Ammon's horn (tissue), 1 donor: ENCODE data around the gene SLC13A5.
"Not testable (repeated sequence)": the region's sequence is repeated elsewhere in the genome, so short reads cannot be mapped to it uniquely, and the experiment has no call there.

Experiments used
- DNase-seq: peaks from one replicate; pipeline ENCODE4 v3.0.0-alpha.2; 2016; ENCODE audit warnings: low spot score

The SLC13A5 gene

DNA sequence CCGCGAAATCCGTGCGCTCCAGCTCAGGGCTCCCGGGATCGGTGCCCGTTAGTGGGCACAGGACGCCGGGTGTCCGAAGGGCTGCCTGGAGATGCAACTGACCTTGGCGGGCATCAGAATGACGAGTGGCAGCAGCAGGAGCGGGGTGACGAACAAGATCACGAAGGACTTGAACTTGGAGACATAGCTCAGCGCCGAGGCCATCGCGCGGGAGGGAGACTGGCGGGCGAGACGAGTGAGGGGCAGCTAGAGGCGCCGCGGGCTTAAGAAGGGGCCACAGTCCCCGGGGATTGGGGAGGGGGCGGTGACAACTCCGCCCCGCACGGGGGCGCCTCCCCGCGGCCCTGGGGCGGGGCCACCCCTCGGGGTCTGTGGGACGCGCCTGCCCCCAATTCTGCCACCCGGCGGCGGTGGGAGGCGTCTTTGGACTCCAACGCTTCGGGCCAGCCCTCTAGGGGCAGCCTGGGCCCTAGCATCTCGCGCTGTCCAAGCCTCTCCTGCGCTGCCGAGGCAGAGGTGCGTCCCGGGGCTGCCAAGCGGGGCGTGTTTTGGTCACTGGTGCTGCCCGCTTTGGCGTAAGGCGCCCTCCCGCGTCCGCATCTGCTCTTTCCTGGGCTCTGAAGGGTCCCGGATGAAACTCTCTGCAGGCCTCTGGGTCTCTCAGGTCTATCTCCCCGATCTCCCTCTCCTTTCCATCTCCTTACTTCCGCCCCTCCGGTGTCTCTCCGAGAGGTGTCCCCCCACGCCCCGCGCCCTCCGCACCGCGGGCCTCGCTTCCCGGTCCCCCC is at the start of gene SLC13A5:
SLC13A5 (minus strand) TSS at position 240 of the 788 bp plus-strand sequence; CDS start at position 204, 36 bp downstream.
- peak; percentile 24 for DNase-seq

DNA sequence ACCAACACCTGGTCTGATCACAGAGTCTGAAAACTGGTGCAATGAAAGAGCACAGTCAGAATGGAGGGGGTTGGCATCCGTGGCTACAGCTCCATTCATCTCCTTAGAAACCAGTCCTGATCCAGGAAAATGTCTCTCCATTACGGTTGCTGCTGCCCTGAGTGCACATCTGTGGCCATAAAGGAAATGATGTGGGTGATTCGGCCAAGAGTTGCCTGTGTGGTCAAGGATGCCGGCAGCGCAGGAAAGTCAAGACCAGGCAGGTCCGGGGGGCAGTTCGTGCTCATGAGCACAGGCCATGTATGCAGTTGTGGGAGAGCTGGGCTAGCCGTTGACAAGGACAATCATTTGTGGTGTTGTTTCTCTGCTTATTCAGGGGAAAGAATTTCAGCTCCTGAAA is 48.6 kb upstream of the SLC13A5 start:
- peak; percentile 45 for DNase-seq

DNA sequence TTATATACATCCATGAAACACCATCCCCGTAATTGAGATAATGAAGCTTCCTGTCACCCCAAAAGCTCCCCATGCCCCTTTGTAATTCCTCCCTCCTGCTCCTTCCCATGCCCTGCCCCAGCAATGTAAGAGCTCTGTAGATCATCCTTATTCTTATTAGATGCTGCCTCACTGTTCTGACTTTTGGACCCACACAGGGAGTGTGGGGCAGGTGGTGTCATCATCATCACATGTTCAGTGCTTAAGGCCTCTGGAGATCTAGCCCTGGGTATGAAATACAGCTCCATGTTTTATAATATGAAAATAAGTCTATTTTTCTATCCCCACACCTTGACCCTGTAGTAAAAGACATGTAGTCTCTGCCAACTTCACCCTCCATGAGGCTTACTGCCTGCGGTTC is 44.6 kb upstream of the SLC13A5 start:
- DNase-seq, result no peak

DNA sequence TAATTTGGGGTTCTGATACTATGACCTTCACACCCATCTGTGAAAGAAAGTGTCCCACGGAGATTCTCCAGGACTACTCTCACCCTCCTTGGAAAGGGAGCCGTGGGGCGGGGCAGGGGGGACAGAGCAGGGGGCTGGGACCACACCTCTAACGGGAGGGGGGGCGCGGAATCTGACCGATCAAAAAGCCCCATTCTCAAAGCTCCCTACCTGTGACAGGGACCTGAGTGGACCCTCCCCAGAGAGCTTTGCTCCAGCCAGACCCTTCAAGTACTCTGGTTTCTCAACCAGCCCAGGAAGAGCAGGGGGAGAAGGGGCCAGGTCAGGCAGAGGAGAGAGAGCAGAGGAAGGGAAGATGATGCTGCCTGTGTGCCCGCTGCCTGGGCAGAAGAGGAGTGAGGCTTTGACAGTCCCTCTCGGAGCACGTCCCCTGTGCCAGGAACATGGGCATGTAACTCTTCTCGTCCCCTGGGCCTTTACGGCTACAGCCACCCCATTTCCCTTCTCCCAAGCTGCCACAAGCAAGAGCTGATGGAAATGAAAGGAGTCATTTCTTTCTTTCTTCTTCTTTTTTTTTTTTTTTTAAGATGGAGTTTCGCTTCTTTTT is 43.4 kb upstream of the SLC13A5 start:
- no peak for DNase-seq

DNA sequence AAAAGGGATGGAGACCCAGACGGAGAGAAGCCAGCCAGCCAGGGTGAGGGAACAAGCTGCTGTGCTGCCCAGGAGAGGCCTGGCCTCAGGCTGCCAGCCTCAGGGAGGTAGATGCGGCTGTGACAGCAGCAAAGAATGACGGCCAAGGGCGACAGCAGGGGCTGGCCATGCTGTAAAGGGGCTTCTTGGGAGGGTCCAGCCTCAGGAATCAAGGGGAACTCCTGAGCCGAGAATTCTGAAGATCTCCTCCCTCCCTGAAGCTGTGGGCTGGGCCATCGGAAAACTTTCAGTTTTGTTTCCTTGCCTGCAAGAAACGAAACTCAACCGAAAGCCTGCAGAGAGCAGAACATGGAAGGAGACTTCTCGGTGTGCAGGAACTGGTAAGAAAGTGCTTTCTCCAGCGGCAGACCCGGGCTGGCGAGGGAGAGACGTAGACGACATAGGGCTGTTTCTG is 42.6 kb upstream of the SLC13A5 start, which contains the start of gene XAF1:
XAF1 (plus strand) TSS at position 316 of the 454 bp plus-strand sequence; CDS start at position 349, 33 bp downstream.
- DNase-seq, result peak; percentile 33

DNA sequence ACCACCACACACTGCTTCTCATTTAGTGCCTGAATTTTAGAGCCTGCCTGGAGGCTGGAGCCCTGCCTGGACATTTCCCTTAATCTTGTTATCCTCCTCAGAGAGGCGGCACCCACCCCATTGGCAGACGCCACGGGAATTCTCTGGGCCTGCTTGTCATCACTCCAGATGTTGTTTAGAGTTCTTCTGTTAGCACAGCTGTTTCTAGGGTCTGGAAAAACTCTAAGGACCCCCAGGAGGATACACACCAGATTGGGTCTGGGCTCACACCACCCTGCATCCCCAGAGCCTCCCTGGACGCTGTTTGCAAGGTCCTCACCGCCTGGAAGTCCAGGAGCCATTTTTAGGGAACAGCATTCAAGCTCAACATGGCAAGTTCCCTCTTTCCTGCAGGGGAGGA is 42.1 kb upstream of the SLC13A5 start:
- no peak for DNase-seq

DNA sequence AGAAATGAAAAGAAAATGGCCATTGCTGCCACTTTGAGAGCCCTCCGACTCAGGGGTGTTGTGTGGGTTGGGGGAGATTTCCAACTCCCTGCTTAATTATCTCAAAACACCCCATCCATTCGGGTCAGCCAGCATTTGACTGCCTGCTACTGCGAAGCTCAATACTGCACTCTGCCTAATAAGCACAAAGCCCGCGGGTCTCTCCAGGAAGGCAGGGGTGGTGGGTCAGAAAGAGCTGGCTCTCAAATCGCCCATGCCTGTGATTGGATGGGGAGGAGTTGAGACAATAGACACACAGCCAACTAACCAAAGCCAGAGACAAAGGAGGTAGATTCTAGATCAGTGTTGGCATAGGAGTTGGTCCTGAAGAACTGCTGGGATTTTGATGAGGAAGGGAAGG is 40.4 kb upstream of the SLC13A5 start:
- DNase-seq, result no peak

DNA sequence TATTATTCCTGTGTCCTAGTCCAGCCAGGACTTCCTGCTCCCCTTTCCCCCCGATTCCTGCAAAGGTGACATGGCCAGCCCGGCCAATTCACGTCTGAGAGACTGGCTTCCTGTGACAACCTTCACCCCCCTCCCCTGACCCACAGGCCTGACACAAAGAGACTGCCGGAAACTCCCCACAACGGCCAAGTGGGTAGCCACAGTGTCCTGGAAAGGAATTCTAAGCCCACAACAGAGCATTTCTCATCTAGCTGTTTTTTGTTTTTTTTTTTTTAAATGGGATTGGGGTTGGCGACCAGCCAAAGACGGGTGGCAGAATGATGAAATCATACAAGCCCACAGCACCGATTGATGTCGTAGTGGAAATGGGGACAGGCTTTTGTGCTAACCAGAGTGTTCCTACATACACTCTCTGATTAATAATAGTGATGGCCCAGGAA is 39.9 kb upstream of the SLC13A5 start:
- DNase-seq, result peak; percentile 53

DNA sequence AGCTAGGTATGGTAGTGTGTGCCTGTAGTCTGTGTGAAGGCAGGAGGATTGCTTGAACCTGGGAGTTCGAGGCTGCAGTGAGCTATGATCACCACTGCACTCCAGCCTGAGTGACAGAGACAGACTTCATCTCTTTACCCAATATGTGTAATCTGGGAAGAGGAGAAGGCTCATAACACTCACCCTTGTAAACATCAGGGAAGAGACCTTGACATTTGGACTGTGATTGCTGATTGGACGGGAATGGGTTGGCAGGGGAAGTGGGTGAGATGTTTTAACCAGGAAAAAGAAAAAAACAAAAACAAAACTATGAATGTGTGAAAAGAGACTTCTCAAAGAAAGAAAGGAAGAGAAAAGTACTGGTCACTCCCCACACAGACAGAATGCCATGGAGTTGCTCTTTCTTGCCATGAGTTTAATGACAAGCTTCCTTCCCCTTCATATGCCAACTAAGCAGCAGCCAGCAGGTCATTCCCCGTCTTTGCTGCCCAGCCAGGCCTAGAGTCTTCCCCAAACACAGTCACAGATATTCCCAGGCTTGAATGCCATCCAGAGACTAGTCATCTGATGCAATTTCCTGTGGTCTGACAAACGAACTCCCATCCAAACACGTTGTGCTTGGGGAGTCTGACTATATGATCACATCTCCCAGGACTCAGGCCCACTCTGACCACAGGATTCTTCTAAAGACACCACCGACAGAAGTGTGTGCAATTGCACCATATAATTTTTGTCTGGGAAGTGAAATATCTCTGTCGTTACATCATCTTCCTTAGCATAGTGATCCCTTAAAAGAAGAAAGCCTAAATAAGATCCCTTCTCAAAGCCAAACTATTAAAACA is 39.1 kb upstream of the SLC13A5 start:
- peak; percentile 33 for DNase-seq

DNA sequence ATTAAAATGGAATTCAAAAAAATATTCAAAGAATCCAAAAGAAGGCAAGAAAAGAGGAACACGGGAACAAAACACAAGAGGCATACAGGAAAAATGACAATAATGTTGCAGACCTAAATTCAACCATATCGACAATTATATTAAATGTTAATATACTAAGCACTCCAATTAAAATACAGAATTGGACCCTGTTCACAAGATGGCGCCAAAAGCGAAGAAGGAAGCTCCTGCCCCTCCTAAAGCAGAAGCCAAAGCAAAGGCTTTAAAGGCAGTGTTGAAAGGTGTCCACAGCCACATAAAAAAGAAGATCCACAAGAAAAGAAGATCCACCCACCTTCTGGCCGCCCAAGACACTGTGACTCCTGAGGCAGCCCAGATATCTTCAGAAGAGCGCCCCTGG is 36.4 kb upstream of the SLC13A5 start:
- no peak for DNase-seq

DNA sequence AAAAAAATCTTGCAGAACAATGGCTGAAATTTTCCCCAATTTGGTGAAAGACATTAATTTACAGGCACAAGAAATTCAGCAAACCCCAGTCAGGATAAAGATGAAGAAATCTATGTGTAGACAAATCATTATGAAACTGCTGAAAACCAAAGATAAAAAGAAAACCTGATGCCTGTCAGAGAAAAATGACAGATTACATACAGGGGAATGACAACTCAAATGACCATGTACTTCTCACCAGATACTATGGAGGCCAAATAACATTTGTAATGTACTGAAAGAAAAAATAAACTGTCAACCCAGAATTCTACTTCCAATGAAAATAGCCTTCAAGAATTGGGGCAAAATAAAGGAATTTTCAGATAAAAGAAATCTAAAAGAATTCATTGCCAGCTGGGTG is 35.4 kb upstream of the SLC13A5 start:
- DNase-seq, result no peak

DNA sequence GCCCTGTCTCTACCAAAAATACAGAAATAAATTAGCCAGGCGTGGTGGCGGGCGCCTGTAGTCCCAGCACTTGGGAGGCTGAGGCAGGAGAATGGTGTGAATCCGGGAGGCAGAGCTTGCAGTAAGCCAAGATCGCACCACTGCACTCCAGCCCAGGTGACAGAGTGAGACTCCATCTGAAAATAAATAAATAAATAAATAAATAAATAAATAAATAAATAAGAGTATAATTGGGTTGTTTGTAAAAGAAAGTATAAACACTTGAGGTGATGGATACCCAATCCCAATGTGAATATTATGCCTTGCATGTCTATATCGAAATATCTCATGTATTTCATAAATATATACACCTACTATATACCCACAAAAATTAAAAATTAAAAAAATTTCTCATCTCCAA is 33.5 kb upstream of the SLC13A5 start:
- DNase-seq, result not testable (repeated sequence)

DNA sequence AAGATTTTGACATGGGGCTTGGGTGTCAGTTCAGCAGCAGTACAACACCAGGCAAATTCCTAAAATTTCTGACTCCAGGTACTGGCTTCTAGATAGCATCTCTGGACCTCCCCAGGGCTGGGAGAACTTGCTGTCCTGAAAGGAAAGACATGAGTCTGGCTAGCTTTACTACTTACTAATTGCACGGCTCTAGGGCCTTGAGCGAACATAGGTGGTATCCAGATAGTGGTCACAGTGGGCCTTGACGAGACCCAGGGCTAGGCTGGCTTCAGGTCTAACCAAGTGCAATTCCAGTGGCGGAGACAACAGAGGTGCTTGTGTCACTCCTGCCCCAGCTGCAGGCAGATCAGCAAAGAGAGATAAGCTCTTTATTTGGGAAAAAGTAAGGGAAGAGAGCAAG is 16.4 kb upstream of the SLC13A5 start:
- no peak for DNase-seq

DNA sequence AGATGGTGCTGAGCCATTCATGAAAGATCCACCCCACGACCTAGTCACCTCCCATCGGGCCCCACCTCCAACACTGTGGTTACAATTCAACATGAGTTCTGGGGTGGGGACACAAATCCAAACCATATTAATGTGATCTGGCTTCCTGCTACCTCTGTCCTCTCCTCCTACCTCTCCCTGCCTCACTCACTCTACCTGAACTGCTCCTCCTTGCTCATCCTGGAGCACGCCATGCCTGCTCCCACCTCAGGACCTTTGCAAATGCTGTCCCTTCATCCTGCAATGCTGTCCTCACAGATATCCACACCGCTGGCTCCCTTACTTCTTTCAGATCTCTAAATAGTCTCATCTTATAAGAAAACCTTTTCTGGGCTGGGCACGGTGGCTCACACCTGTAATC is 10.8 kb upstream of the SLC13A5 start:
- no peak for DNase-seq

DNA sequence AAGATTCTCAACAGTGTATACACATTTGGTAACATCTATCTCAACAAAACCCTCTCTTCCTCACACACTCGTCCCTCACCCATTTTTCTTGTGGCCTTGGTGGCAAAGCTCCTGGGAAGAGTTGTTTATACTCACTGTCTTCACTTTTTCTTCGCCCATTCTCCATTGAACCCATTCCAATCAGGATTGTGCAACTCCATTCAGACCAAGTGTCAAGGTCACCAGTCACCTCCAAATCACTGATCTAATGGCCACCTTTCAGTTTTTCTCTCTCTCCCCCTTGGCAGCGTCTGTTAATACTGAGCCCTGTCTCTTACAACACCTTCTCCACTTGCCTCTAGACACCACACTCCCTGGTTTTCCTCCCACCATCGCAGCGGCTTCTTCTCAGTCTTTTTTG is 8.6 kb upstream of the SLC13A5 start:
- DNase-seq, result no peak

DNA sequence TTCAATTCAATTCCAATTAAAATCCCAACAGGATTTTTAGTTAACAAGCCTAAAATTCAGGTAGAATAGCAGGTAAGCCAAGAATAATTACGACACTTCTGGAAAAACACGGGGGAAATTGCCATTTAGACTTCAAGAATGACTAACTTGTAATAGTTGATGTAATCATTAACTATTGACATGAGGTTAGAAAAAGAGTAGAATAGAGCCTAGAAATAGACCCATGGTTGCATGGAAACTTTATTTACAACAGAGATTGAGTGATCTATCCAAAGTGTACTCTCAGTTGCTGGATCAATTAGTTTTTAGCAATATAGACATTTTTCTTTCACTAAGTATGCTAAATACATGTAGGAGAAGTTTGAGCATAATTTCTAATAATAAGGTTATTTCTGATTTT is 3.6 kb upstream of the SLC13A5 start:
- DNase-seq, result no peak

DNA sequence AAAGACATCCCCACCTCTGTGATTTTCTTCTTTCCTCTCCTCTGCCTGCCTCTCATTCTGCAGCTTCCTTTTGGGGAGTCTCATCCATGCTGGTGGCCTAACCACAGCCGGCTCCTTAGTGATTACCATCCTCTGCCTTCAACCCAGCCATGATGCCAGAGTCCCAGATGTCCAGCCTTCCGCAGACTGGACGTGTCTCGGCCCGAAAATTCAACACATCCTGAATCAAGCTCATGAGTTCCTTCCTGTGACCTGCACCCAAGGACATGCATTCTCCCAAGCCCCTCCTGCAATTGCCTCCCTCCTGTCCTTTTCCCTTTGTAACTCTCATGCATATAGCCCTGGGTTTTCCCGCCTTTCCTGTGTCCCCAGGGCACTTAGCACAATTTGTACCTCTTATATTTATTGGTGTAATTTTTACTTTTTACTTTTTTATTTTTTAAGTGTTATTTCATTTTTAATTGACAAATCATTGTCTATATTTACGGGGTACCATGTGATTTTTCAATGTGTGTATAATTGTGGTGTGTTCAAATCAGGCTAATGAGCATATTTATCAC is 1.2 kb upstream of the SLC13A5 start:
- DNase-seq, result no peak

DNA sequence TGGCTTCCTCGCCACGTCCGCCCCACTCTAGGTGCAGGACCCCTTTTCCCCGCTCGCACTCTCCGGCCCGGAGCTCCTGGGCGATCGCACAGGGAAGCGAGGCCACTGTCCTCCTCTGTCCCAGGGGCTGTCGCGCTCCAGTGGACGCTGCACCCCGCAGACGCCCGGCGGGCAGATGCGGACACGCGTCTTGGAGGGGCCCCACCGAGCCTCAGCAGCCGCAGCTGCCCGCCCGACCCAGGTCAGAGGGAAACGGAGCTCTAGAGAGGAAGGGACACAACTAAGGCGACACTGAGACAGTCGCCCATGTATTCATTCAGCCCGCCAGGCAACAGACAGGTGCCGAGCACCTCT is 726 bp upstream of the SLC13A5 start:
- DNase-seq, result no peak

DNA sequence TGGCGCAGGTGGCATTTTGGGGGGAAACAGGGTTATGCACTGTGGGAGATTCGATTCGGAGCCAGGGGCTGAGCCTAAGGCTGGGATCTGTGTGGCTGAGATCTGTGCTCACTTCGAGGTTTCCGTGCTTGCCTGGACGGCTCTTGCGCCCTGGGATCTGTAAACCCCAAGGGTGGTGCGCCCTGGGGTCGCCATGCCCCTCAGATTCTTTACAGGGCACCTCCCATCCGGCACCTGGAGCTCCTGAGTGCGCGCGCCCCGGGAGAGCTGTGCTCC is 377 bp downstream of the SLC13A5 start:
- no peak for DNase-seq

DNA sequence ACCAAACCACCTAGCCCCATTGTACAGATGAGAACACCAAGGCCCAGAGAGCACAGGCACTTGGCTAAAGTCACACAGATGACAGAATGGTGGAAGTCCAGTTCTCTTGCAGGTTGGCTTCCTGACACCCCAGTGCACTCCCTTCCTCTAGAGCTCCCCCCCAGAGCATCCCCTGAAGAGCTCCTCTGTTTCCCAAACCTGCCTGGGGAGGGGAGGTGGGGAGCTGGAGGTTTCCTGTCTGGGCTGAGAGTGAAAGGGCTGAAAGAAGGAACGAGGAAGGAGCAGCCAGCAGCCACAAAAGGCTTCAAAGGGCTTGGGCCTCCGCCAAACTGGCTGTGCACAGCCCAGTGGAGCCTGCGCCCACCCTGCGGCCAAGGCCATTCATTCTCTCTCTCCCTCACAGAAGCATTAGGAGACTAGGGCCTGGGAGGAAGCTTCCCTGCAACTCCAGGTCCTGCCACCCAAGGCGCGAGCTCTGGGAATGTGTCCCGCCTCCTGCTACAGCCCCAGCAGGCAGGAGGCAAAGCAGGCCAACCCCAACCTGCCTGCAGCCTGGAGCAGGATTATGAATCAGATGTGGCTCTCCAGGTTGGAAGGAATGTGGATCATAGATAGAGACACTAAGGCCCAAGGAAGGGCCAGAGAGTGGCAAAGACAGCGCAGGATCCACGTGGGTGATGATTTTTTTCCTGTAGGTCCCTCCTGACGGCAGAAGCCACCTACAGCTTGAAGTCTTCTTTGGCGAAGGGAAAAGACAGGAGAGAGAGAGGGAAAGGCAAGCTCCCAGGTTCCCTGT is 913 bp downstream of the SLC13A5 start:
- peak; percentile 77 for DNase-seq

DNA sequence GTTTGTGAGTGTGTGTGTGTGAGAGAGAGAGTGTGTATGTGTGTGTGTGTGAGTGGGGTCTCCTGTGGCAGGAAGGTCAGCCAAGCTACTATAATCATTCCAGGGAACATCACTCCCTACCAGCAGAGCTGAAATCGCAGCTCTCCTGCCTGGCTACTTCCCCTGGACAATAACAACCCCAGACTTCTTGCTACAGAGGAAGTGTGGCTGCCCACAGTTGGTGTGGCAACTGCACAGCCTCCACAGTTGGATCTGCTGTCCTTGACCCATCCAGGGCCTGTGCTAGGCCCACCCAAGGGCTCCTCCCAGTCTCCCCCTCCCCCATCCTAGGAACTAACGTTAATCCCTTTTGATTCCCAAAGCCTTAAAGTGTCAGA is 1.5 kb downstream of the SLC13A5 start:
- DNase-seq, result no peak
